IMR-90 (cell line): ENCODE measurements around the gene OR1A1. TPM values are rescaled to one million over a fixed set of nuclear protein-coding genes. Genes with fewer than 3 reads are reported as not detected.
"Not testable (repeated sequence)": the region's sequence is repeated elsewhere in the genome, so short reads cannot be mapped to it uniquely, and the experiment has no call there.

Experiments used
- ATAC-seq: fragments of 200-7000 bp; cut with Tn5 transposase; 2 replicates; pipeline ENCODE4 v1.9.1; 2020; ENCODE audit warnings: low read depth, mild to moderate bottlenecking, moderate library complexity
- BruUV-seq: library from RNA; stranded (reverse); fragments of 400-500 nt; replicated peaks from 2 replicates; lab custom pipeline; 2021; lab: Mats Ljungman, UMichigan
- CTCF ChIA-PET: fragments of 300-600 bp; formaldehyde crosslinking; extraction: SDS; loops from one replicate; lab custom pipeline; 2021; ENCODE audit warnings: antibody characterized with exemption; lab: Yijun Ruan, JAX
- POLR2A ChIA-PET: fragments of 300-600 bp; sonication (Branson Sonifier 250); formaldehyde crosslinking; loops from one replicate; lab custom pipeline; 2022; ENCODE audit warnings: antibody characterized with exemption; ENCODE audit not compliant: unreplicated experiment; lab: Charles Lee
- DNase-seq: peaks from one replicate; pipeline ENCODE4 v3.0.0; 2013
- H2AFZ ChIP-seq: replicated peaks from 2 replicates; pipeline ENCODE3; 2013; ENCODE audit warnings: low read length, mild to moderate bottlenecking; ENCODE audit not compliant: poor library complexity
- H2AK5ac ChIP-seq: 2 replicates; pipeline ENCODE4 v1.6.1; 2013; ENCODE audit warnings: low read depth, low read length, inconsistent platforms
- H2AK9ac ChIP-seq: replicated peaks from 2 replicates; pipeline ENCODE3; 2013; ENCODE audit warnings: mild to moderate bottlenecking, low read depth, low read length, moderate library complexity; ENCODE audit not compliant: poor library complexity
- H2BK120ac ChIP-seq: 2 replicates; pipeline ENCODE4 v1.6.1; 2013; ENCODE audit warnings: low read depth, low read length, inconsistent platforms
- H2BK15ac ChIP-seq: 3 replicates; pipeline ENCODE4 v1.6.1; 2013; ENCODE audit warnings: low read depth, low read length, inconsistent platforms
- H2BK20ac ChIP-seq: 2 replicates; pipeline ENCODE4 v1.6.1; 2013; ENCODE audit warnings: low read depth, mild to moderate bottlenecking, inconsistent platforms, low read length, moderate library complexity
- H2BK5ac ChIP-seq: 2 replicates; pipeline ENCODE4 v1.6.1; 2013; ENCODE audit warnings: mild to moderate bottlenecking, low read depth, low read length, inconsistent platforms; ENCODE audit not compliant: poor library complexity, severe bottlenecking
- H3K14ac ChIP-seq: replicated peaks from 2 replicates; pipeline ENCODE4 v1.6.1; 2013; ENCODE audit warnings: low read depth, low read length, inconsistent platforms
- H3K18ac ChIP-seq: 2 replicates; pipeline ENCODE4 v1.6.1; 2013; ENCODE audit warnings: low read depth, low read length, control low read depth
- H3K23ac ChIP-seq: 2 replicates; pipeline ENCODE4 v1.6.1; 2013; ENCODE audit warnings: low read depth, low read length, inconsistent platforms
- H3K27ac ChIP-seq: 2 replicates; pipeline ENCODE4 v1.5.1; 2013; ENCODE audit warnings: mild to moderate bottlenecking, control low read depth, low read length; ENCODE audit not compliant: insufficient read depth
- H3K27me3 ChIP-seq: 2 replicates; pipeline ENCODE4 v1.6.1; 2013; ENCODE audit warnings: low read length; ENCODE audit not compliant: control insufficient read depth, insufficient read depth
- H3K36me3 ChIP-seq: 2 replicates; pipeline ENCODE4 v1.6.1; 2013; ENCODE audit warnings: low read length, mixed read lengths; ENCODE audit not compliant: control insufficient read depth, insufficient read depth
- H3K4ac ChIP-seq: 2 replicates; pipeline ENCODE4 v1.6.1; 2013; ENCODE audit warnings: low read depth, low read length, inconsistent platforms
- H3K4me1 ChIP-seq: 2 replicates; pipeline ENCODE4 v1.6.1; 2013; ENCODE audit warnings: low read length, mixed read lengths; ENCODE audit not compliant: control insufficient read depth, insufficient read depth
- H3K4me2 ChIP-seq: 2 replicates; pipeline ENCODE4 v1.6.1; 2013; ENCODE audit warnings: low read depth, mild to moderate bottlenecking, control low read depth, low read length, moderate library complexity
- H3K4me3 ChIP-seq: 2 replicates; pipeline ENCODE4 v1.5.1; 2013; ENCODE audit warnings: low read depth, mild to moderate bottlenecking, control low read depth, low read length, moderate library complexity; ENCODE audit not compliant: insufficient read depth
- H3K56ac ChIP-seq: 2 replicates; pipeline ENCODE4 v1.6.1; 2013; ENCODE audit warnings: low read length, inconsistent platforms; ENCODE audit not compliant: insufficient read depth; ENCODE audit errors: extremely low read depth
- H3K79me1 ChIP-seq, 2 experiments: 2 replicates each; pipeline ENCODE4 v1.6.1; 2013; ENCODE audit warnings: low read length in 2 of 2, inconsistent platforms in 1 of 2, low read depth in 1 of 2
- H3K9ac ChIP-seq: 2 replicates; pipeline ENCODE4 v1.6.1; 2013; ENCODE audit warnings: low read depth, low read length, control low read depth
- H3K9me1 ChIP-seq: 2 replicates; pipeline ENCODE4 v1.6.1; 2013; ENCODE audit warnings: low read length, inconsistent platforms; ENCODE audit not compliant: insufficient read depth
- H3K9me3 ChIP-seq: 2 replicates; pipeline ENCODE4 v1.6.1; 2013; ENCODE audit warnings: low read length; ENCODE audit not compliant: control insufficient read depth, insufficient read depth
- H4K20me1 ChIP-seq: 2 replicates; pipeline ENCODE4 v1.6.1; 2013; ENCODE audit warnings: low read length, inconsistent platforms; ENCODE audit not compliant: insufficient read depth
- H4K5ac ChIP-seq: 2 replicates; pipeline ENCODE4 v1.6.1; 2013; ENCODE audit warnings: mild to moderate bottlenecking, low read depth, low read length, control low read depth
- H4K8ac ChIP-seq, 2 experiments: 2 replicates each; pipeline ENCODE4 v1.6.1; 2013; ENCODE audit warnings: low read depth in 2 of 2, low read length in 2 of 2, control low read depth in 1 of 2, inconsistent platforms in 1 of 2
- H4K91ac ChIP-seq: 2 replicates; pipeline ENCODE4 v1.6.1; 2013; ENCODE audit warnings: low read depth, low read length, inconsistent platforms; ENCODE audit not compliant: insufficient read depth
- WGBS, 2 experiments: methylation state at CpG; one replicate each; pipeline versions ENCODE4 v1.1.5 to v1.1.7; 2013; ENCODE audit warnings: missing lambda C conversion rate in 2 of 2; ENCODE audit not compliant: insufficient read length in 1 of 2; ENCODE audit errors: extremely low coverage in 2 of 2; 5-methylcytosine and 5-hydroxymethylcytosine counted together
- dilution Hi-C: fragments of 300-500 bp; cut with HindIII; formaldehyde crosslinking; loops from one replicate; pipeline ENCODE4 v1.14.3; 2018; ENCODE audit warnings: low sequenced_read_pairs; ENCODE audit not compliant: unreplicated experiment
- in situ Hi-C: fragments of 300-500 bp; cut with MboI; formaldehyde crosslinking; loops from 3 replicates; pipeline ENCODE4 v1.14.3; 2019; ENCODE audit warnings: low sequenced_read_pairs, inconsistent platforms, mixed read lengths
- intact Hi-C: fragments of 100-400 bp; cut with micrococcal nuclease; formaldehyde crosslinking; loops from 2 replicates; pipeline ENCODE4 v1.10.0; 2022
- polyA plus RNA-seq, 3 experiments: library from polyadenylated mRNA; depleted of rRNA; stranded (reverse); fragments of >200 nt; gene quantifications; 2 replicates each; pipeline ENCODE4 v1.2.3, GENCODE V29; 2012; ENCODE audit warnings: low replicate concordance in 1 of 3
- total RNA-seq: library from RNA; depleted of rRNA; stranded (reverse); fragments of >200 nt; gene quantifications from 2 replicates; pipeline ENCODE4 v1.2.3, GENCODE V29; 2012

OR1A1 gene
- total and polyA plus RNA-seq, 2 of the 4 experiments (the other 2 are of a cell fraction) = not detected

GRCh38 chr17:3224721-3225352, 17.4 kb downstream of the OR1A1 start:
- DNase-seq, H3K9me1 ChIP-seq, H4K91ac ChIP-seq, intact Hi-C loops, H3K9ac ChIP-seq, H2AFZ ChIP-seq, H3K79me1 ChIP-seq, H3K27me3 ChIP-seq, H3K4me3 ChIP-seq, H3K4me2 ChIP-seq, H3K14ac ChIP-seq, H4K20me1 ChIP-seq, H4K5ac ChIP-seq, H3K4ac ChIP-seq, H2BK120ac ChIP-seq, H3K27ac ChIP-seq, dilution Hi-C loops, H4K8ac ChIP-seq, H2BK15ac ChIP-seq, H3K9me3 ChIP-seq, H2BK5ac ChIP-seq, ATAC-seq, H3K56ac ChIP-seq, CTCF ChIA-PET, H3K4me1 ChIP-seq, H2AK5ac ChIP-seq, H3K18ac ChIP-seq, in situ Hi-C loops, H2AK9ac ChIP-seq, BruUV-seq, H3K36me3 ChIP-seq, H3K23ac ChIP-seq, POLR2A ChIA-PET, H2BK20ac ChIP-seq: not testable (repeated sequence)

- H3K4me1 ChIP-seq, dilution Hi-C loops, H3K4ac ChIP-seq, H3K9ac ChIP-seq, H3K27me3 ChIP-seq, H2AFZ ChIP-seq, H3K27ac ChIP-seq, H4K91ac ChIP-seq, H2AK9ac ChIP-seq, H3K18ac ChIP-seq, H3K36me3 ChIP-seq, intact Hi-C loops, in situ Hi-C loops, DNase-seq, ATAC-seq, H3K56ac ChIP-seq, H2BK15ac ChIP-seq, H2BK5ac ChIP-seq, H3K4me2 ChIP-seq, H3K23ac ChIP-seq, H2BK20ac ChIP-seq, H3K4me3 ChIP-seq, H3K79me1 ChIP-seq, H4K8ac ChIP-seq, H4K20me1 ChIP-seq, H2BK120ac ChIP-seq, BruUV-seq, H3K14ac ChIP-seq, H3K9me1 ChIP-seq, H2AK5ac ChIP-seq, H4K5ac ChIP-seq, CTCF ChIA-PET, POLR2A ChIA-PET, H3K9me3 ChIP-seq: not testable (repeated sequence)
- 67% methylated on average over 1 of the region's 8 CpGs; no CpG with 5 or more reads in 1 of the 2 experiments for WGBS, 2 experiments
Measured at GRCh38 chr17:3232300-3232699, 24.8 kb downstream of the OR1A1 start.
